Smooth muscle cell (in vitro differentiated cells): Measurements from ENCODE around the gene CTF1. TPM values are rescaled to one million over a fixed set of nuclear protein-coding genes. Genes with fewer than 3 reads are reported as not detected.

Experiments
- DNase-seq: peaks from one replicate; lab custom pipeline; 2025; ENCODE audit not compliant: unreplicated experiment; lab: John Stamatoyannopoulos, UW
- H2AFZ ChIP-seq: fragments of 200-600 bp; sonication (generic); 2 replicates; pipeline ENCODE4 v1.6.0; 2016; ENCODE audit warnings: antibody characterized with exemption, low read depth, mild to moderate bottlenecking
- H3F3A ChIP-seq: fragments of 200-600 bp; sonication (generic); 2 replicates; pipeline ENCODE4 v1.6.0; 2017; ENCODE audit warnings: antibody characterized with exemption, low read depth
- H3K27ac ChIP-seq: fragments of 200-600 bp; sonication (generic); 2 replicates; pipeline ENCODE4 v1.5.1; 2016; ENCODE audit warnings: low read depth, mild to moderate bottlenecking
- H3K27me3 ChIP-seq: fragments of 200-600 bp; sonication (generic); 2 replicates; pipeline ENCODE4 v1.6.1; 2016; ENCODE audit warnings: low read depth, mild to moderate bottlenecking
- H3K36me3 ChIP-seq: fragments of 200-600 bp; sonication (generic); 2 replicates; pipeline ENCODE4 v1.5.1; 2016; ENCODE audit warnings: low read depth
- H3K4me1 ChIP-seq: fragments of 200-600 bp; sonication (generic); 2 replicates; pipeline ENCODE4 v1.5.1; 2016; ENCODE audit warnings: low read depth
- H3K4me2 ChIP-seq: fragments of 200-600 bp; sonication (generic); 2 replicates; pipeline ENCODE4 v1.6.0; 2016; ENCODE audit warnings: mild to moderate bottlenecking
- H3K4me3 ChIP-seq: fragments of 200-600 bp; sonication (generic); 2 replicates; pipeline ENCODE4 v1.5.1; 2016; ENCODE audit warnings: mild to moderate bottlenecking
- H3K79me2 ChIP-seq: fragments of 200-600 bp; sonication (generic); 2 replicates; pipeline ENCODE4 v1.6.0; 2016; ENCODE audit warnings: low read depth, mild to moderate bottlenecking
- H3K9ac ChIP-seq: fragments of 200-600 bp; sonication (generic); 2 replicates; pipeline ENCODE4 v1.6.0; 2016; ENCODE audit warnings: low read depth
- H3K9me3 ChIP-seq: fragments of 200-600 bp; sonication (generic); replicated peaks from 2 replicates; pipeline ENCODE4 v1.5.1; 2016; ENCODE audit warnings: low read depth
- H4K20me1 ChIP-seq: fragments of 200-600 bp; sonication (generic); 2 replicates; pipeline ENCODE4 v1.6.0; 2016; ENCODE audit warnings: low read depth
- CTCF ChIP-seq: fragments of 200-600 bp; sonication (generic); IDR thresholded peaks from 2 replicates; pipeline ENCODE4 v1.5.1; 2017; ENCODE audit warnings: borderline replicate concordance, mild to moderate bottlenecking, antibody characterized with exemption; ENCODE audit not compliant: insufficient read depth, poor library complexity, severe bottlenecking
- whole genome bisulfite sequencing: methylation state at CpG from one replicate; pipeline ENCODE4 v1.1.7; 2016; ENCODE audit warnings: low lambda C conversion rate; 5-methylcytosine and 5-hydroxymethylcytosine counted together
- polyA plus RNA-seq: library from polyadenylated mRNA; unstranded; fragments of >200 nt; fragmentation: Nextera tagmentation; extraction: Ambion mirVana; gene quantifications from 2 replicates; pipeline ENCODE4 v1.2.1, GENCODE V29; 2016
- total RNA-seq: library from RNA; depleted of rRNA; stranded (reverse); fragments of >200 nt; gene quantifications from 2 replicates; pipeline ENCODE4 v1.2.3, GENCODE V29; 2014

Gene CTF1
- total and polyA plus RNA-seq, 2 experiments from 2014 or later, result 0.76 to 8.1 TPM

- DNase-seq, result no peak
- H4K20me1 ChIP-seq, result peaks cover 12% of the 10 kb centered on the region
- H2AFZ ChIP-seq, result no peak overlapping the region
- WGBS, result 77% methylated on average over 11 of the region's 11 CpGs
- H3K79me2 ChIP-seq, result peaks cover 3% of the 10 kb centered on the region
- H3K27ac ChIP-seq, result peak overlapping the region; percentile 31
- peaks cover 10% of the 10 kb centered on the region for H3K4me1 ChIP-seq
- TF ChIP-seq CTCF, result no peak
- no peaks in the 10 kb centered on the region for H3F3A ChIP-seq
- H3K4me3 ChIP-seq, result peak overlapping the region; percentile 89
- H3K36me3 ChIP-seq, result no peaks in the 10 kb centered on the region
- H3K4me2 ChIP-seq, result peak overlapping the region; percentile 93
- peak overlapping the region; percentile 62 for H3K9ac ChIP-seq
- no peaks in the 10 kb centered on the region for H3K9me3 ChIP-seq
- no peaks in the 10 kb centered on the region for H3K27me3 ChIP-seq
These were observed 28.7 kb downstream of the CTF1 start for GRCh38 chr16:30924913-30925631.

DNA sequence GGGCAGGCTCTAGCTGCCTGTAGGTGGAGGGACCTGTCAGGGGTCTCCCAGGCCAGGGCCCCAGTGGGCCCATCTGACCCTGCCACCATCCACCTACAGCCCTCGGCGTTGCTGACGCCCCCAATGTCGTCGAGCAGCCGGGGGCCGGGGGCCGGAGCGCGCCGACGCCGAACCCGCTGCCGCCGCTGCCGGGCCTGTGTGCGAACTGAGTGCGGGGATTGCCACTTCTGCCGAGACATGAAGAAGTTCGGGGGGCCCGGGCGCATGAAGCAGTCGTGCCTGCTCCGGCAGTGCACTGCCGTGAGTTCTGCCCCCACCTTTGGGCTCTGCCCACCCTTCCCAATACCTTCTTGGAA lies 29.2 kb downstream of the CTF1 start:
- Histone ChIP-seq H3K4me1 (peaks cover 10% of the 10 kb centered on the region), H3K4me2 (no peak overlapping the region), H3K27me3 (no peaks in the 10 kb centered on the region), H3K4me3 (no peak overlapping the region), H4K20me1 (peaks cover 12% of the 10 kb centered on the region), H3K9me3 (no peaks in the 10 kb centered on the region), H3F3A (no peaks in the 10 kb centered on the region), H3K79me2 (peaks cover 3% of the 10 kb centered on the region), H3K36me3 (no peaks in the 10 kb centered on the region), H3K9ac (no peak overlapping the region), H2AFZ (no peak overlapping the region), H3K27ac (no peak overlapping the region)
- 97% methylated on average over 26 of the region's 26 CpGs for WGBS
- no peak for TF ChIP-seq CTCF
- DNase-seq, result no peak

DNA sequence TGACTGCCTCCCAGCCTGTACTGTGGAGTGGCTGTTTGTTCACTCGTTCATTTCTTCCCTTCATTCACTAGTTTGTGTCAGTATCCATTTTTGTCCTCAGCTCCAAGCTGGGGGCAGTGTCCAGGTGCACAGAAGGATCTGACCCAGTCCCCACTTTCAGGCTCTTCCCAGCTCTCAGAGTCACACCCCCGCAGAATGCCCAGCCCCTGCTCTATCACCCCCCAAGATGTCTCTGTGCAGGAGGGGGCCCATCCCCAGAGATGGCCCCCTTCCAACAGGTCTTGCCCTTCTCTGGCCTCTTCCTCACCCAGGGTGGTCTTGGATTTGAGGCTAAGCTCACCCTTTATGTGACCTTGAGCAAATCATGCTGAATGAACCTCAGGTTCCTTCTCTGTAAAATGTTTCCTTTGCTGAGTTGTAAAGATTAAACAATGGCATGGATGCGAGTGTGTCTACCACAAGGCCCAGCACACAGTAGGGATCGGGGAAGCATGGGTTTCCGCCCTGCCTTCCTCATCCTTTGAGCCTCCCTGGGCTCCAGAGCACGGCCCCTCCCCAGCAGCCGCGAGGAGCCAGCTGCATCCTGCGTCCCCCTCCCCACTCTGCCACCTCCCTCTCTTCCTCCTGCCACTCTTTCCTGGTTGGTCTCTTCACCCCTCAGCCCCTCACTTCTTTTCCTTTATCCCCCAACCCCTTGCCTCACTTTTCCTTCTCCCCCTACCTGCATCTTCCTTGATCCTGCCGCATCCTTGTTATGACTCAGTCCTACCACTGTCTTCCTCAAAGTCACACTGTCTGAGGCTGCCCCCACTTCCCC lies 29.8 kb downstream of the CTF1 start:
- Histone ChIP-seq H4K20me1 (peaks cover 12% of the 10 kb centered on the region), H3F3A (no peaks in the 10 kb centered on the region), H3K27me3 (no peaks in the 10 kb centered on the region), H3K36me3 (no peaks in the 10 kb centered on the region), H3K4me2 (no peak overlapping the region), H3K27ac (no peak overlapping the region), H3K4me1 (peaks cover 10% of the 10 kb centered on the region), H3K4me3 (no peak overlapping the region), H3K79me2 (peaks cover 3% of the 10 kb centered on the region), H3K9ac (no peak overlapping the region), H2AFZ (no peak overlapping the region), H3K9me3 (no peaks in the 10 kb centered on the region)
- TF ChIP-seq CTCF, result no peak
- no peak for DNase-seq
- 76% methylated on average over 10 of the region's 10 CpGs for WGBS
